DMS53 treated with DMSO at 0.1 percent for 48 hours (cell line): ENCODE results near the gene IRF3.

Experiments
- DNase-seq: peaks from one replicate; lab custom pipeline; 2025; ENCODE audit not compliant: unreplicated experiment; lab: John Stamatoyannopoulos, UW

IRF3 gene

DNA sequence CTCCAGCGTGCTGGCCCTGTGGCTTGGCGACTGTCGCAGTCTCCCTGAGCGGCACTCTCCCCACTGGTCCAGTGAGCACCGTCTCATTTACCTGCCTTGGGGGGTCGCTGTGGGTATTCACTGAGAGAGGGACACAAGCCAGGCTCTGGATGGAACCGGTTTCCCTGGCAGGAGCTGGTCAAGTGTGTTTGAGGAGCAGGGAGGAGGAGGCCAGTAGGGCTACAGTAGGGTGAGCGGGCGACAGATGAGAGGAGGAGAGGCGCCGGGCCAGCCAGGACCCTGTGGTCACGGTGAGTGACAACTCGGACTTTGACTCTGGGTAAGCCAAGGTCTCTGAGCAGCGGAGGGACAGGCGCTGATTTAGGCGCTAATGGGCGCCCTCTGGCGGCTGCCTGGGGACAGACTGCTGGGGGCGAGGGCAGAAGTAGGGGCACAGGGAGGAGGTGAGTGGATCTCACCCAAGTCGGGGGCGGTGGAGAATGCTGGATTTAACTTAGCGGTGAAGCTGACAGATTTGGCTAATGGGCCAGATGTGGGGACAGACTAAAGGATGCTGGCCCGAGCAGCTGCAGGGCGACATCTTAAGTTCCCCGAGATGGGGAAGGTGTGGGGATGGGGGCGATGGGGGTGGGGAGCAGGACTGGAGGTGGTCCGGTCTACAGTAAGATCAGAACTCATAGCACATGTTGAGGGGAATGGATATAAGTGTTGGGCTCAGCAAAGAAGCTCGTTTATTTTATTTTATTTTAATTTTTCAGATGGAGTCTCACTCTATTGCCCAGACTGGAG, 6.7 kb upstream of the IRF3 start:
- peak; percentile 80 for DNase-seq

GRCh38 chr19:49669516-49669915, 3.9 kb upstream of the IRF3 start:
- no peak for DNase-seq

DNA sequence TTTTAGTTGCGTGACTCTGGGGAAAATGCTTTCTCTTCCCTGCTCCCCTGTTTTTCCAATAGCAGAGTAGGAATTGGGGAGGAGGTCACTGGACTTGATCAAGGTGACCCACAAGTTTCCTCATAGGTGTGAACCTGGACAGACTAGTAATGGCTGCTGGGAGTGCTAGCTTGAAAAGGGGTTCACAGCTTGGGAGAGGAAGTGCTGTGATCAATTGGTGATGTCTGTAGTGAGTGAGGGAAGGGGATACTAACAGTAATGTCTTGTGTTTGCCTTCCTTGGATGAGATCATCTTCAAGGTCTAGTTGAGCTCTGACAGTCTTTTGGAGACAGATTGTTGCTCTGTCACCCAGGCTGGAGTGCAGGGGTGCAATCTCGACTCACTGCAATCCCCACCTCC, 1.8 kb upstream of the IRF3 start:
- no peak for DNase-seq

GRCh38 chr19:49666120-49666444, 425 bp upstream of the IRF3 start:
- DNase-seq = no peak

GRCh38 chr19:49665036-49665350, 664 bp downstream of the IRF3 start:
- no peak for DNase-seq

DNA sequence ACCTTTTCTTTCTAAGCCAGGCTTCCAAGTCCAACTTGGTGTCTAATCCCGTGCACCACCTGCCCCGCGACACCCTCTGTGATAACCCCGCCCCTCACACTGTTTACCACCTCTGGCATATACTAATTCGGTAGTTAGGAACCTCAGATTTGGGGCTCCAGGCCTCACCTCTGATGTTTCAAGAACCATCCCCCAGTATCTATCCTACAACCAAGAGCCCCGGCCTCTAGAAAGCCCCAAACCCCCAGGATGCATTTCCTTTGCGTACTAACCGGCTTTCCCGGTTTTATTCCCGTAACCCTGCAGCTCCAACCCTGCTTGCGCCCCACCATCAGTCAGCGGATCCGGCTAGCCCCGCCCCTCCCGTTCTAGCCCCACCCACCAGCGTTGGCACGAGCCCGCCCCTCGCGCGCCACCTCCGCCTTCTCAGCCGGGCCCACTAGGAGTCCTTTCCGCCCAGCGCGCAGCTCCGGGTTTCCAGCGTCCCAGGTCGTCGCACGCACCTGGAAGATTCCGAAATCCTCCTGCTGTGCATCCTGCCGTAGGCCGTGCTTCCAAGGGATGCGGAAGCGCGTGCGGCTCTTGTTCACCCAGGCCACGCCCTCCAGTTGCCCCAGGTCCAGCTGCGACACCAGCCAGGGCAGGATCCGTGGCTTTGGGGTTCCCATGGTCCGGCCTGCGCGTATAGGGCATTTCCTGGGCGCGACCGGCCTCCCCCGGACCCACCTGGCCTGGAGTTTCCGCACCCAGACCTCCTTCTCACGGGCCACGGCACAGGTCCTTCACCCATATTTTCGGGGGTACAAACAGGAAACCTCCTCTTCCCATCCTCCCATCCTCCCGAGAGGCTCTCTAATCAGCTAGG, 1.3 kb downstream of the IRF3 start:
- peak; percentile 79 for DNase-seq

DNA sequence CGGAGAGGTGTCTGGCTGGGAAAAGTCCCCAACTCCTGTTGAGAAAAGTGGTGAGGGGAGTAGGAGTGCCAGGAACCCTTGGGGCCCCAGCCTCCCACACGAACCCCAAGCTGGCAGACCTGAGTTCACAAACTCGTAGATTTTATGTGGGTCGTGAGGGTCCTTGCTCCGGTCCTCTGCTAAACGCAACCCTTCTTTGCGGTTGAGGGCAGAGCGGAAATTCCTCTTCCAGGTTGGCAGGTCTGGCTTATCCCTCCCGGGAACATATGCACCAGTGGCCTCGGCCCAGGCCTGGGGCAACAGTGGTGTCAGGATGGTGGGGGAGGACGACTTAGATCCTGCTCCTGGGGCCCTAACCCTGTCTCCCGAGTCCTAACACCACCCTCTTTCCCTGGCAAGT, 2.4 kb downstream of the IRF3 start:
- no peak for DNase-seq

DNA sequence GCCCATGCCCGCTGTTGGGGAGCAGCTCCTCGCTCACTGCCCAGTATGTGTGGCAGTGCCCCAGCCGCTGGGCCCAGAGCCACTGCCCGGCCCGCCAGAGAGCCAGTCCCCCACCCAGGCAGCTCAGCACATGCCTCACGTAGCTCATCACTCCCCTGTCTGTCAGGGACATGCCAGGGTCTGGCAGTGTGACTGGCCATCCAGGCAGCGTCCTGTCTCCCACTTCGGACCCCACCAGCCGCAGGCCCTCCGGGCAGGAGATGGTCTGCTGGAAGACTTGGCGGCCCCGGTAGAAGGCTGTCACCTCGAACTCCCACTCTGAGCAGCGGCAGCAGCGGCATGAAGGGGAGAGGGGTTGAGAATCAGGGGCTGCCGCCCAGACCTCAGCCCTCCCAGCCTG, 3.6 kb downstream of the IRF3 start:
- no peak for DNase-seq

- no peak for DNase-seq
Observed at GRCh38 chr19:49660338-49660961, 5.2 kb downstream of the IRF3 start.

DNA sequence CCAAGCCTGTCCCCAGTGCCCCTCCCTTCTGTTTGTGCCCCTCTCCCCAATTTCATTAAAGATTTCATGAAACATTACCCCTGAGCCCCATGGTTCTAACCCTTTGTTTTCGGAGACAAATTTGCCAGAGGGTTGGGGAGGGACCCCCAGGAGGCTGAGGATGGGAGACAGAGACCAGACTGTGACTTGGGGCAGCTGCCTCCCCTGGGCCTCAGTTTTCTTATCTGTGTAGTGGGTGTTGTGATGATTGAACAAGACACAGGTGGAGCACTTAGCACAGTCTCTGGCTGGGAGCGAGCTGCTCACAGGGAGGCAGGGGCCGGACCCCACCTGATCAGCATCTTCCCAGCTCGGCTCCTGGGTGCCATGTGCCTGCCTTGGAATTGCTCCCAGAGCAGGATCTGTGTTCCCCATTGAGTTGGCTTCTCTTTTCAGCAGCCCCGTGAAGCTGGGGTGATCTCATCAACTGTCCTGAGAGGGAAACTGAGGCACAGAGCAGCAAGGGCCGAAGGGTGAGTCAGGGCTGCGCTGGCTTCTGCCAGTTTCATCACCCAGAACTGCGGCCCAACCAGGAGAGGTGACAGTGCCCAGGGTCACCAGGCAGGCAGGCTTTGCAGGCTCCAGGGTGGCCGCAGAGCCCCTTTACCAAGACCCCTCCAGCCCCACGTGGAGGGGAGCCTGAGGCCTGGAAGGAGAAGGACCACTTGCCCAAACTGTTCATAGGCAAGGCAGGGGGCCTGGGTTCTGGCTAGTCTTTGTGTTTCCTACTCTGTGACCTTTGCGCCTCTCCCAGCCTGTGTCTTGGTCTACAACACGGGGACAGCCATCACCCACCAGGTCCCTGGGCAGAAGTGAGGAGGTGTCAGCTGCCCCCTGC, 6.9 kb downstream of the IRF3 start:
- DNase-seq = no peak

GRCh38 chr19:49658139-49658517, 7.5 kb downstream of the IRF3 start:
- no peak for DNase-seq

DNA sequence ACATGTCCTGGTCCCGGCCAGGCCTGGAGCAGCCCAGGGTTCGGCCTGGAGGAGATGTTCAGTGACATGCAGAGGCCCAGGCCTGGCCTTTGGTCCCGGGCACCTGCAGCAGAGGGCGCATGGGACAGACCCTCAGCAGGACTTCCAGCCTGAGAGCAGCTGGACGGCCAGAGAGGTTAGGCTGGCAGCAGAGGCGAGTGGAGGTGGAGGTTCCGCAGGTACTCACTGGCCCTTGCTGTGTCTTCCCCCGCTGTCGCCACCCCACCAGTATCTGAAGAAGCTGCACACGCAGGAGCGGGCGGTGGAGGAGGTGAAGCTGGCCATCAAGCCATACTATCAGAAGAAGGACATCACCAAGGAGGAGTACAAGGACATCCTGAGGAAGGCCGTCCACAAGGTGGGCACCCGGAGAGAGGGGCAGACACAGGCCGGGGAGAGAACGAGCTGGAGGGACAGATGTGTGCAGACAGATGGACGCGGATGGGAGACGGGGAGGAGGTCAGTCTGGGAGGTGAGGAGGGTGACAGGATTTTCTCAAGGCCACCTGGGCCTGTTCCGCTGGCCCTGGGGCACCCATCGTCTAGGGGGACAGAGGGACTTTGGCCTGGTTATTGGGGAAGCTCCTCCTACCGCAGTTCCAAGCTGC, 8.0 kb downstream of the IRF3 start:
- DNase-seq = no peak

- DNase-seq = no peak
Observed at GRCh38 chr19:49656456-49657109, 9.1 kb downstream of the IRF3 start.

- no peak for DNase-seq
Observed at GRCh38 chr19:49655570-49656455, 9.8 kb downstream of the IRF3 start.

- DNase-seq = no peak
Observed at GRCh38 chr19:49654581-49654980, 11.1 kb downstream of the IRF3 start.

DNA sequence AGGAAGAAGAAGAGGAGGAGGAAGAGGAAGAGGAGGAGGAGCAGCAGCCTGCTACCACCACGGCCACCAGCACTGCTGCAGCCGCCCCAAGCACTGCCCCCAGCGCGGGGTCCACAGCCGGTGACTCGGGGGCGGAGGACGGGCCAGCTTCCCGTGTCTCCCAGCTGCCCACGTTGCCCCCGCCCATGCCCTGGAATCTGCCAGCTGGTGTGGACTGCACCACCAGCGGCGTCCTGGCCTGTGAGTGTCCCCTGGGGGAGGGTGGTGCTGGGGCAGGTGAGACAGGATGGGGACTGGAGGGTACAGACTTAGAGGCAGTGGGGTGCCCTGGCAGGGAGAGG, 12.2 kb downstream of the IRF3 start:
- no peak for DNase-seq

- no peak for DNase-seq
Observed at GRCh38 chr19:49652551-49653465, 12.8 kb downstream of the IRF3 start.

DNA sequence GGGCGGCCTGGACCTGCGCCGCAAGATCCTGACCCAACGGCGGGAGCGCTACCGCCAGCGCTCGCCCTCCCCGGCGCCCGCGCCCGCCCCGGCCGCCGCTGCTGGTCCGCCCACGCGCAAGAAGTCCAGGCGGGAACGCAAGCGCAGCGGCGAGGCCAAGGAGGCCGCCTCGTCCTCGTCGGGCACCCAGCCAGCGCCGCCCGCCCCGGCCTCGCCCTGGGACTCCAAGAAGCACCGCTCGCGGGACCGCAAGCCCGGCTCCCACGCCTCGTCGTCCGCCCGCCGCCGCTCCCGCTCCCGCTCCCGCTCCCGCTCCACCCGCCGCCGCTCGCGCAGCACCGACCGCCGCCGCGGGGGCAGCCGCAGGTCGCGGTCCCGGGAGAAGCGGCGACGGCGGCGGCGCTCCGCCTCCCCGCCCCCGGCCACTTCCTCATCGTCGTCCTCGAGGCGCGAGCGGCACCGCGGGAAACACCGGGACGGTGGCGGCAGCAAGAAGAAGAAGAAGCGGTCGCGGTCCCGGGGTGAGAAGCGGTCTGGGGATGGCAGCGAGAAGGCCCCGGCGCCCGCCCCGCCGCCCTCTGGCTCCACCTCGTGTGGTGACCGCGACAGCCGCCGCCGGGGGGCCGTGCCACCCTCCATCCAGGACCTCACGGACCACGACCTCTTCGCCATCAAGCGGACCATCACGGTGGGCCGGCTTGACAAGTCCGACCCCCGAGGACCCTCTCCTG, 13.7 kb downstream of the IRF3 start:
- no peak for DNase-seq
